Stimulated activated CD4-positive, alpha-beta T cell treated with anti-CD3 and anti-CD28 coated beads, TNF-alpha, amount 100 ng/mL, for 48 hours (primary cell): ENCODE data around the gene CYREN.
"Not testable (repeated sequence)": the region's sequence is repeated elsewhere in the genome, so short reads cannot be mapped to it uniquely, and the experiment has no call there.

Experiments used
- DNase-seq, 3 donors: peaks; one replicate each; pipeline ENCODE4 v3.0.0-alpha.2; 2020; ENCODE audit warnings: low read depth in 3 of 3

CYREN gene

DNA sequence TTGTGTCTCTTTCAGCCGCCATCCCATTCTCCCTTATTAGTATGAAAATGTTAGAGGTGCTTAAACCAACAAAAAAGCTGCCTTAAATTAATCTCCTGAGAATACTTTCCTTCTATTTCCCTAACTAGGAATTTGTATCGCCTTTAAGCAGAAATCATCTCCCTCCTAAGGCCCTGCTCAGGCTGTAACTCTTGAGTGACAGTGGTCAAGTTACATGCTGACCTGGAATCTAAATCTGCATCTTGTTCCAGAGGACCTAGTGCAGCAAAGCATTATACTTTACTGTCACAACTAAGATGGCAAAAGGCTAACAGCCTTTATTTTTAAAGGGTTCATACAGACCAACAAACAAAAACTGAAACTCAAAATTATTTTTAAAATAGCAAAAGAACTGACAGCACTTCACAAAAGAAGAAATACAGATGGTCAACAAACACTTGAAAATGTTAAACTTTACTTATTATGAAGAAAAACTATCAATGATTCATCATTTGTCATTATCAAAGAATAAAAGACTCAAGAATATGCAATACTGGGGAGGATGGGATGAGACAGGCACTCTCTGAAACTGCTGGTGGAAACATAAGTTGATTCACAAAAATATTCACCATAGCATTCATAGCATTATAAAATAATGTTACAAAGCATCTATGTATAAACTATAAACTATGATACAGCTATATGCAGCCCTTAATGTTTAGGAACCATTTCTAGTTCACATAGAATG, 11.0 kb downstream of the CYREN start:
- DNase-seq = no peak

DNA sequence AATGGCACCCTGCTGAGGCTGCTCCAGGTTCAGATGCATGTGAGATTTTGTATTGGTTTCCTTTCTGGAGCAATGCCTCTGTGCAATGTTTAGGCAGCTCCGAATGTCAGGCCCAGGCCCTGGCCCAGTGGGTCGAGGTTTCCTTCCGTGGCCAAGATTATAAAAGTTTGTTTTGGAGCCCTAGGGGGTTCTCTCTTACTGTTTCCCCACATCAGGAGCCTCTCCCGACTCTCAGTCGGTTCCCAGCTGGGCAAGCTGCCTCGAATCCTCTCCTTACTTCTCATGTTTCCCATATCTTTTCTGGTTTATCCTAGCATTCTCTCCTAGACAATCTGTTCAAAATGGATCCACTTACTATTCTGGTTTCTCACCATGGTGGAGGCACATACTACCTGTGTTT, 11.6 kb downstream of the CYREN start:
- no peak for DNase-seq

DNA sequence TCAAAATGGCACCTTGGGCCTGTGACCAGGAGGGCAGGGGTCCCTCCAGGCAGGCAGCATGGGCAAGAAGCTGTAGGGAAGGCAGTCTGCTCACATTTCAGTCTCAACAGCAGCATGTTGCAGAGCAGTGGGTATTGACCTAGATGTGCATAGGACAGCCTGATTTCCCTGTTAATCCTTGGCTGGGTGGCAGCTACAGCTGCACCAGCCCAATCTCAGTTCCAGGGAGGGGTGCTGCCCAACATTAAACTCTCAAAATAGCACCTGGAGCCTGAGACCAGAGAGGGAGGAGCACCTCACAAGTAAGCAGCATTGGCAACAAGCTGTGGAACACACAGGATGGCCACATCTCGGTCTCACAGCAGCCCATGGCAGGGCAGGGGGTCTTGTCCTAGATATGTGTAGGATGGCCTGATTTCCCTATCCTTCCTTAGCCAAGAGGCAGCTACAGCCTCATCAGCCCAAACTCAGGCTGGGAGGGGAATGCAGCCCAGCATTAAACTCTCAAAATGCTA, 12.3 kb downstream of the CYREN start:
- DNase-seq = no peak

DNA sequence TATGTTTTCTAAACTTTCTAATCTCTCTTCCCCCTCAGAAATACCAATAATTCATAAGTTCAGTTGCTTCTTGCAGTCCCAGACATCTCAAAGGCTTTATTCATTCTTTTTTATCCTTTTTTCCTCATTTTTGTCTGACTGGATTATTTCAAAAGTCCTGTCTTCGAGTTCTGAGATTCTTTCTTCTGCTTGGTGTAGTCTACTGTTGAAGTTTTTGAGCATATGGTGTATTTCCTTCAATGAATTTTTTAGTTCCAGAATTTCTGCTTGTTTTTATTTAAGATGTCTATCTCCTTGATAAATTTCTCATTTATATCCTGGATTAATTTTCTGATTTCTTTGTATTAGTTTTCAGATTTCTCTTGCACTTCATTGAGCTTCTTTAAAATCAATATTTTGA, 14.2 kb downstream of the CYREN start:
- no peak for DNase-seq

DNA sequence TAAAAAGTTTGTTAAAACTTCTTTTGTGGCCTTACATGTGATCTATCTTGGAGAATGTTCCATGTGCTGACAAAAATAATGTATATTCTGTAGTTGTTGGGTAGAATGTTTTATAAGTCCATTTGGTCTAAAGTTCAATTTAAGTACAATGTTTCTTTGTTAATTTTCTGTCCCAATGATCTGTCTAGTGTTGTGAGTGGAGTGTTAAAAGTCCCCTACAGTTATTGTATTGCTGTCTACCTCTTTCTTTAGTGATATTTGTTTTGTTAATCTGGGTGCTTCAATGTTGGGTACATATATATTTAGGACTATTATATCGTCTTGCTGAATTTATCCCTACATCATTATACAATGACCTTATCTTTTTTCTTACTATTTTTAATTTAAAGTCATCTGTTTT, 15.8 kb downstream of the CYREN start:
- no peak for DNase-seq

DNA sequence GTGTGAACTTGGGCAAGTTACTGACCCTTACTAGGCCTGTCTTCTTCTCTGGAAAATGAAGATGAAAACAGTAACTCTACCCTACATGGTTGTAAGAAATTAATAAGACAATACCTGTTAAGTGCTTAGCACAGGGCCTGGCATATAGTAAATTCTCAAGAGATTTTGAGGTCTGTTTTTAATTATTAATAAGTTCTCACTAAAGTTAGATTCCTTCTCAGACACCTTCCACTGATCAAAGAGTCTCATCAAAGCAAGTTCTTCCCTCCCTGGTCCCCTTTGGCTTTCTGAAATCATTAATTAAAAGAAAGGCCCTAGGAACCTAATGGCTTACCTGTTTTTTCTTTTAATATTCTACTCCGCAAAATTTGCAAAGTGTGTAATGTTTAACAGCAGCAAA, 18.1 kb downstream of the CYREN start:
- DNase-seq = no peak

DNA sequence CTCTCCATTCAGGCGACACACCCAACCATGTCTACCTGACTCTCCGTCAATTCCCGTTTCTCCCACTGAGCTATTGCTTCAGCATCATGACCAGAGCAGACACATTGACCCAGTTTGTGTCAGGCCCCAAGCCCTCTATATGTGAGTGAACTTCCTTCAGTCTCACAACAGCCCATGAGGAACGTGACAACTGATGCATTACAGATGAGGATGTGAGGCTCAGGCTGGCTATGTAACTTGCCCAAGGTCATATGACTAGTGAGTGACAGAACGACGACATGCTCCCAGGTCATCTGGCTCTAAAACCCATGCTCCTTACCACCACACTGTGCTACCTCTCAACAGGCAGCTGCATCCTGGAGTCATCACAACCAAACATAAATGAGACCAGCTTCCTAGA, 19.0 kb downstream of the CYREN start:
- no peak for DNase-seq

DNA sequence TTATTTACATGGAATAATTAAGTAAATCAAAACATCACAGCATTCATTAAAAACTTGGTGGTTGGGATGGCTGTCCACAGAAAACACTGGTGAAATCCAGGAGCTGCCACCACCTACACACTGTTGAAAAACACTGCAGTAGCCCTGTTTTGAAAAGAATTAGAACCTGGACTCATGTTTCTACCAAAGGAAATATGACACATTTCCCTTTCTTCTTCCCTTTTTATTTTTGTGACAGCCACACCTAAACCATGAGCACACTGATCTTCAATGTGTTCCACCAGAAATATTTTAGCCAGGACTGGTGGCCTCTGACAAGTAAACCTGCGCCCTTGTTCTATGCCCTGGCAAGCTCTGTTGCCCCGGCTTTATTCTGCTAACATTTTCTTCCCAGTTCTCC, 19.4 kb downstream of the CYREN start:
- DNase-seq = no peak

DNA sequence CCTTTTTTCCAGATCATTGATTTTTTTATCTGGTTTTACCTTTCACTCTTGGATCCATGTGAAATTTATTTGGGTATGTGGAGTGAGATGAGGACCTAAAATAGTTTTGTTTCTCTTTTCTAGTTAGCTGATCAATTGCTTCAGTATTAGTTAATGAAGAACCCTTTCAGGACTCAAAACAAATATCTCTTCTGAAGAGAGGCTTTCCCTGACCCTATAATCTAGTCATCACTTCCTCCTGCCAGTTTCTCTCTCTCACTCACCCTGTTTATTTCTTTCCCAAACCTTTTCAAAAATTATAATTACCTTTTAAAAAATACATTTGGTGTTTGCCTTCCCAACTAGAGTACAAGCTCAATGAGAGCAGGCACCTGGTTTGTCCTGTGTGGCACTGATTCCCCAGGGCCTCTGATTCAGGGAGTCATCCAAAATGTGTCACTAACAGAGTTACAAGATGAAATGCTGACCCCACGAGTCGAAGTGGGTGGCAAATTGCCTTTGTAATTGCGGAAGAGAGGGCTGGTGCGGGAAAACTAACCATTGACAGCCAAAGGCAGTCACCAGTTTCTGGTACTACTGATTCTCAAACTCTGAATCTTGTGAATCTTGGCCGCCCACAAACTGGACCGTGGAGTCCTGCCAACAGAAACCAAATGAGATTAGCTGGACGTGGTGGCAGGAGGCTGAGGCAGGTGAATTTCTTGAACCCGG, 20.3 kb downstream of the CYREN start:
- DNase-seq = no peak

DNA sequence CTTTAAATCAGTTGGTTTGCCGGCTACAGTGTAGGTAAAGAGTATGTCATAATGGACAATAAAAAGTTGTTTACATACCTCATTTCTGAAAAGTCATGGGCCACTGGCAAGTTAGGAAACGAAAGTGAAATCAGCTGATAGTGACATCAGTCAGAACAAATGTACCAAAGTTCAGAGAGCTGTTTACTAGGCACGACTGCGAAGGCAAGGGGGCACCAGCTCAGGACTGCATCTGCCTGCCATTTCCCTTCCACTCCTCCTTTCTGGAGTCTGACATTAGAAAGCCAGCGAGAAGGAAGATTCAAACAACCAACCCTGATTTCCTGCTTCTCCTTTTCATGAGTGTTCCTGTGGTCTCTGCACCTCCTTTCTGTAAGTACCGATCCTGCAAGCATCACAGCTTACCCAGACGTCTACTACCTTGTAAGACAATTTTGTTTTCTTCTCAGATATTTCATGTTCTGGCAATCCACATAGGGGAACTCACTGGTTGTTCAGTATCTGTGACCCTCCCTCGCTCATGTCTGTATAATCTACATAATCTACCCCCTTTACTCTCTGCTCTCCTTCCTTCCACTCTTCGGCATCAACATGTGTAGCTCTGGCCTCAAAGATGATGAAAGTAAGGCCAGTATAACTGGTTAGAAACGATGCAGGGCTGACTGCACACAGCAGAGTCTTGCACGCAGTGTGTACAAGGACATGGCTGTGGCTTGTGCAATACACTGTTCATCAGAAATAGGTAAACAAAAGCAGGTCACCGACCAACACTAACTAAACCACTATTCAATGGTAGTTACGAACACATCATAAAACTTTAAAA, 22.4 kb downstream of the CYREN start, which contains the start of gene TMEM140:
TMEM140 (plus strand) TSS at position 174 of the 823 bp plus-strand sequence. CDS start 16,370 bp downstream, outside the sequence.
- DNase-seq = peak in 1 of 3 donors; percentile 39

DNA sequence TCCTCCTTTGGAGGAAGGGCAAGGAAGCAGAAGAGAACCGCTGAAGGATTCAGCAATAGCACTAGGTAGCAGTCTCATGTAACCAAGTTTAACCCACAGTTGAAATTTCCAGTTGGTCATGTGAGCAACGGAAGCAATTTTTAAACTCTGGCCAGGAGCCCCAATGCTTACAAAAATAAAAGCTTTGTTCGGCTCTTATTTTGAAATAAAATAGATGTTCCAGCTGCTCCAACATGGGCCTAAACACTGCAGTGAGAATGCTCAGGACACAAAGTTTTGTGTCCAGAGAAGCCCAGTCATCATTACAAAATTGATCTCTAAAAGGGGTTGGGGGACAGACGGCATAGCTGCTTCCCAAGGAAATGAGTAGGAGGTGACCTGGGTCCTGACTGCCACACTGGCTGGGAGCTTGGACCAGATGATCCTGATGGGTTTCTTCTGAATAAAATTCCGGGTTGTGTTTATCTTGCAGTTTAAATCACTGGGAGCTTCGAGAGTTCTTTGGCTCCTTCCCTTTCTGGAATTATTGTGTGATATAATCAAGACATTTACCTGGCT, 23.1 kb downstream of the CYREN start:
- no peak for DNase-seq

DNA sequence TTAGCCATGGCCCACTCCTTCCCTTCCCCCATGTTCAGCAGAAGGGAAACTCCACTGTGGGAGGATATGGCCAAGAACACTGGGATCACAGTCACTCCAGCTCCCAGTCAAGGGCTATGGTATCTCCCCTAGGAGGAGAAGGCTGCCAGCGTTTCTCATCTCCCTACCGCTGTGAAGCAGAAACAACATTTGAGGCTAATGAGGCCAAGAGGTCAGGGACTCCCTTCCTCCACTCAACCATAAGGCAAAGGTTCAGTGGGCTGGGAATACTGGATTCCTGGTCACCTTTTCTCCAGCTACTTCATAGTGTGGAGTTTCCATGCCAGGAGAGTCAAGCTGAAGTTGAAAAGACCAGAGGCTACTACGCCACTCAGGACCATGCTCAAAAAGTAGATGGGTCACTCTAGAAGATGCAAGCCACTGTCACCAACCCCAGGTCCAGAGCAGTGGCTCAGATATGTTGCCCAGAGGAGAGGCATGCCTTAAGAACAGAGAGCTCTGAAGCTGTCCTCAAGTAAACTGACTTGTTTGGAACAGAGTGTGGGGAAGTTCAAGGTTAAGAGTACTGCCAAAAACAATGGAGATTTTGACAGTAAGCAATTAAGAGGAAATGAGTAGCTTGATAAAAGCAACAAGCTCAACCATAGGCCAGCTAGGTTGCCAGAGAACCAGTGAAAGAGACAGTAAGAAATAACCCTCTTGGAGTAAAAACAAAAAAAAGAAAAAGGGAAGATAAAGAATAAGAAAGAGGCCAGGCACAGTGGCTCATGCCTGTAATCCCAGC, 26.4 kb downstream of the CYREN start:
- no peak for DNase-seq

DNA sequence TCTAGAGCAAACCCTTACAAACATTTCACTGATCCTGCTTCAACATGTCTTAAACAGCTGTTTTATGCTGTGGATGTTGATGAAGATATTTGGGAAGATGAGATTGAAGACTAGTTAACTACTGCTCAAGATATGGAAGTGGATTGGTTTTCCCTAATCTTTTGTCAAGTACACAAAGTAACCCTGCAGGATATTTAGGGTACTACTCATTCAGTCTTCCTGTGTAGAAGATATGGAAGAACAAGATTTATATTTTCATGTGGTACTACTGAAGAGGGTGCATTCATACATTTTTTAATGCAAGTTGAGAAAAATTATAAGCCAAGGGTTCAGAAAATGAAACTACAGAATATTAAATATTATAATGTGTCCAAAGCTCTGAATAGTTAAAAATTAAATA, 40.9 kb downstream of the CYREN start:
- no peak for DNase-seq

DNA sequence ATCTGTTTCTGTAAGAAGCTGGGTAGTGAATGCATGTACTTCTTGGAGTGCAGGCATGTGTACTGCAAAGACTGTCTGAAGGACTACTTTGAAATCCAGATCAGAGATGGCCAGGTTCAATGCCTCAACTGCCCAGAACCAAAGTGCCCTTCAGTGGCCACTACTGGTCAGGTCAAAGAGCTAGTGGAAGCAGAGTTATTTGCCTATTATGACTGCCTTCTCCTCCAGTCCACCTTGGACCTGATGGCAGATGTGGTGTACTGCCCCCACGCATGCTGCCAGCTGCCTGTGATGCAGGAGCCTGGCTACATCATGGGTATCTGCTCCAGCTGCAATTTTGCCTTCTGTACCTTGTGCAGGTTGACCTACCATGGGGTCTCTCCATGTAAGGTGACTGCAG, 41.6 kb downstream of the CYREN start:
- DNase-seq = no peak

DNA sequence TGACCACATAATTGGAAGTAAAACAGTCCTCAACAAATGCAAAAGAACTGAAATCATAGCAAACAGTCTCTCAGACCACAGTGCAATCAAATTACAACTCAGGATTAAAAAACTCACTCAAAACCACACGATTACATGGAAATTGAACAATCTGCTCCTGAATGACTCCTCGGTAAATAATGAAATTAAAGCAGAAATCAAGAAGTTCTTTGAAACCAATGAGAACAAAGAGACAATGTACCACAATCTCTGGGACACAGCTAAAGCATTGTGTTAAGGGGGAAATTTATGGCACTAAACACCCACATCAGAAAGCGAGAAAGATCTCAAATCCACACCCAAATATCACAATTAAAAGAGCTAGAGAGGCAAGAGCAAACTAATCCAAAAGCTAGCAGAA, 45.9 kb downstream of the CYREN start:
- not testable (repeated sequence) for DNase-seq

DNA sequence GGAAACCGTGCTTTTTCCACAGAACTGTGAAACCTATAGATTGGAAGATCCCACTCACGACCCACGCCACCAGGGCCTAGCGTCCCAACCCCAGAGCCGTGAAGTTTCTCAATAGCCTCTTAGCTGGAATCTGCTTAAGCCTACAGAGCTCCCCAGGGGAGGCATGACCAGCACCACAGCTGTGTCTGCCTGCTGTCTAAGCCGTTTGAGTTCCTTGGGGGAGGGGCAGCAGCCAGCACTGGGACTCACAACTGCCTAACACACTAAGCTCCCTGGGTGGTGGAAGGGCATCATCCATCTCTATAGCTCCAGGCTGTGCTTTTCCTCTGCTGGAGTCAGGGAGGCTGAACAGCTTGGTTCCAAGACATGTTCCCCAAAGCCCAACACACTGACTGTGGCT, 48.6 kb downstream of the CYREN start:
- DNase-seq = no peak

DNA sequence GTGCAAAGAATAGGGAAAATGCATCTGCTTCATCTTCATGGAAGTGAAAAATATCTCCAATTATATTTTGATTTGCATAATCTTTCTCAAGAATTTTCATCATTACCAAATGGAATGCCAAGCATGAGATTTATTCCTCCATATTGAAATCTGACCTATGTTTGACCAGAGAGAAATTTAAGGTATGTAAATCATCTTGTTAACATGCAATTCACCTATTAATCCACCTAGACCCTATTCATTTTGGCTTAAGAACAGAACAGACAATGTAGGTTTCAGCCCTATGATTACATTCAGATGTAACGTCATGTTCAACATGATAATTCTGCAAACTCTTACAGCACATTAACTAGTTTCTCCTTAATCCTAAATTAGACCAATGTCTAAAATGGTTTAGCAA, 53.4 kb downstream of the CYREN start:
- no peak for DNase-seq
